Measurements from ENCODE around the gene CMIP. TPM values are rescaled to one million over a fixed set of nuclear protein-coding genes. Genes with fewer than 3 reads are reported as not detected.

CMIP gene
- total RNA-seq, 1 experiment from 2014 or later, result 25.7 TPM

DNA sequence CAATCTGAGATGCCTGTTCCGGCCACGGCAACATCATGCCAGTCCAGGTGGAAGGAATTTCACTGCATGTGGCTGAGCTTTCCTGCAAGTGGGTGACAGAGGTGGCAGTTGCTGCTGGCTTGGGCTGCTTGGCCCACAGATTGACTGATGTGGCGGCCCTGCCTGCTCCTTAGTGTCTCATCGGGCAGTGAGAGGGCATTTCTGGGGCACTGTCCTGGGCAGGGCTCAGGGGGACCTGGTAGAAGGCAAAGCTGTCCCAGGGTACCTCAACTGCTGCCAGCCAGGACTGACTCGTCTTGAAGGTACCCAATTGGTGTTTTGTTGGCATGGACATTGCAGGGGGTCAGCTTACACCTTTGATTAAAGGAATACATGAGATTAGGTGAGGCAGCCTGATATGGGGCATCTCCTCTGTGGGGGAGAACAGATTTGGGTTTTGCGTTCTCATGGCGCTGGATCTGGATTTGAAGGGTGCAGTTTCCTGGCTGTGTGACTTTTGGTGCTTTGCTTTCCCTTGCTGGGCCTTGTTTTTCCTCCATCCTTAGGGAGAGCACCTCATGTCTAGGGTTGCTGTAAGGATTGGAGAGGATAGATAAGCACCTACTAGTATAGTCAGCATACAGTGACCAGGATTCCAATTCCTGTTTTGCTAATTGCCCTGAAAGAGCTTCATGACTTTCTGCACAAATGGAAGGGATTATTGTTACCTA lies 5.4 kb downstream of the CMIP start:
- H3K36me3 ChIP-seq (ENCODE audit: low read depth, low read length), result no peaks in the 10 kb centered on the region; the same call in 1 of the 2 replicates
- H3K9me2 ChIP-seq (replicated peaks; ENCODE audit: low read length), result no peaks in the 10 kb centered on the region
- TF ChIP-seq, protein P1, sequence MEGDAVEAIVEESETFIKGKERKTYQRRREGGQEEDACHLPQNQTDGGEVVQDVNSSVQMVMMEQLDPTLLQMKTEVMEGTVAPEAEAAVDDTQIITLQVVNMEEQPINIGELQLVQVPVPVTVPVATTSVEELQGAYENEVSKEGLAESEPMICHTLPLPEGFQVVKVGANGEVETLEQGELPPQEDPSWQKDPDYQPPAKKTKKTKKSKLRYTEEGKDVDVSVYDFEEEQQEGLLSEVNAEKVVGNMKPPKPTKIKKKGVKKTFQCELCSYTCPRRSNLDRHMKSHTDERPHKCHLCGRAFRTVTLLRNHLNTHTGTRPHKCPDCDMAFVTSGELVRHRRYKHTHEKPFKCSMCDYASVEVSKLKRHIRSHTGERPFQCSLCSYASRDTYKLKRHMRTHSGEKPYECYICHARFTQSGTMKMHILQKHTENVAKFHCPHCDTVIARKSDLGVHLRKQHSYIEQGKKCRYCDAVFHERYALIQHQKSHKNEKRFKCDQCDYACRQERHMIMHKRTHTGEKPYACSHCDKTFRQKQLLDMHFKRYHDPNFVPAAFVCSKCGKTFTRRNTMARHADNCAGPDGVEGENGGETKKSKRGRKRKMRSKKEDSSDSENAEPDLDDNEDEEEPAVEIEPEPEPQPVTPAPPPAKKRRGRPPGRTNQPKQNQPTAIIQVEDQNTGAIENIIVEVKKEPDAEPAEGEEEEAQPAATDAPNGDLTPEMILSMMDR (conservative IDR thresholded peaks at IDR 0.05; ENCODE audit: low read depth, low read length), result no peak
- TF ChIP-seq EZH2 (IDR thresholded peaks at IDR 0.05; ENCODE audit: low read length, unreplicated experiment) (no peak), EZH2phosphoT487 (IDR thresholded peaks at IDR 0.05; ENCODE audit: borderline replicate concordance, low read length) (no peak)
- no peak overlapping the region for H3K27ac ChIP-seq (ENCODE audit: low read length)
- BruUV-seq (replicated peaks), result no TSS peak
- no peaks in the 10 kb centered on the region for H3K27me3 ChIP-seq (ENCODE audit: low read length)
- H3F3A ChIP-seq (ENCODE audit: low read length, unreplicated experiment), result peaks cover 5% of the 10 kb centered on the region
- H3K4me1 ChIP-seq (ENCODE audit: insufficient read depth, low read length), result peaks cover 31% of the 10 kb centered on the region
- DNase-seq (no peak), ATAC-seq (no peak)
- H3K79me2 ChIP-seq (ENCODE audit: low read length), result peaks cover 100% of the 10 kb centered on the region
- no peak overlapping the region for H3K9ac ChIP-seq (ENCODE audit: low read length)
- intact Hi-C loops (cut with micrococcal nuclease), result loop anchor here (5.0 kb wide), 2 partner anchors 52 to 147 kb away; no protein-coding TSS in a partner anchor
- H4K20me1 ChIP-seq (ENCODE audit: low read length), result peaks cover 70% of the 10 kb centered on the region
- H3K9me3 ChIP-seq (ENCODE audit: low read length), result no peaks in the 10 kb centered on the region
- ChIA-PET CTCF (interaction anchor here (0.6 kb wide), 1 partner anchor 281 kb away, joined by 4 read pairs; no protein-coding TSS in a partner anchor), POLR2A (ENCODE audit: unreplicated experiment) (no interaction called here)
- H3K4me2 ChIP-seq (ENCODE audit: low read length), result peak overlapping the region; percentile 90
- H2AFZ ChIP-seq (ENCODE audit: low read length), result no peak overlapping the region
- peak overlapping the region; percentile 98; the same call in 1 of the 2 replicates for H3K4me3 ChIP-seq (ENCODE audit: low read length)

- Histone ChIP-seq H3K36me3 (ENCODE audit: low read depth, low read length) (no peaks in the 10 kb centered on the region; the same call in 1 of the 2 replicates), H3K9ac (ENCODE audit: low read length) (no peak overlapping the region), H3K4me3 (ENCODE audit: low read length) (no peak overlapping the region), H3K4me1 (ENCODE audit: insufficient read depth, low read length) (peaks cover 31% of the 10 kb centered on the region), H3K27ac (ENCODE audit: low read length) (no peak overlapping the region), H3K9me3 (ENCODE audit: low read length) (no peaks in the 10 kb centered on the region), H3K27me3 (ENCODE audit: low read length) (no peaks in the 10 kb centered on the region), H3F3A (ENCODE audit: low read length, unreplicated experiment) (peaks cover 5% of the 10 kb centered on the region), H3K9me2 (replicated peaks; ENCODE audit: low read length) (no peaks in the 10 kb centered on the region), H3K79me2 (ENCODE audit: low read length) (peaks cover 100% of the 10 kb centered on the region), H3K4me2 (ENCODE audit: low read length) (no peak overlapping the region), H2AFZ (ENCODE audit: low read length) (no peak overlapping the region), H4K20me1 (ENCODE audit: low read length) (peaks cover 78% of the 10 kb centered on the region)
- ATAC-seq, result no peak
- no peak for DNase-seq
- BruUV-seq (replicated peaks), result no TSS peak
- TF ChIP-seq, protein P1 (conservative IDR thresholded peaks at IDR 0.05; ENCODE audit: low read depth, low read length), result 0 out of 2 replicates have a peak, but pooled peaks have one; percentile 16
- no peak for TF ChIP-seq EZH2phosphoT487 (IDR thresholded peaks at IDR 0.05; ENCODE audit: borderline replicate concordance, low read length)
- ChIA-PET POLR2A (ENCODE audit: unreplicated experiment) (no interaction called here), CTCF (interaction anchor here (0.6 kb wide), 1 partner anchor 280 kb away, joined by 4 read pairs; no protein-coding TSS in a partner anchor)
- intact Hi-C loops (cut with micrococcal nuclease), result no loop called here
Observed at GRCh38 chr16:81450783-81451491, 6.3 kb downstream of the CMIP start.
